GM18867 (cell line): ENCODE measurements around the gene PPIG.
"Not testable (repeated sequence)": the region's sequence is repeated elsewhere in the genome, so short reads cannot be mapped to it uniquely, and the experiment has no call there.

Experiments
- ATAC-seq: cut with Tn5 transposase; IDR thresholded peaks from one replicate; pipeline ENCODE4 v1.9.1; 2021; ENCODE audit warnings: mild to moderate bottlenecking, moderate library complexity; ENCODE audit not compliant: unreplicated experiment

The PPIG gene

DNA sequence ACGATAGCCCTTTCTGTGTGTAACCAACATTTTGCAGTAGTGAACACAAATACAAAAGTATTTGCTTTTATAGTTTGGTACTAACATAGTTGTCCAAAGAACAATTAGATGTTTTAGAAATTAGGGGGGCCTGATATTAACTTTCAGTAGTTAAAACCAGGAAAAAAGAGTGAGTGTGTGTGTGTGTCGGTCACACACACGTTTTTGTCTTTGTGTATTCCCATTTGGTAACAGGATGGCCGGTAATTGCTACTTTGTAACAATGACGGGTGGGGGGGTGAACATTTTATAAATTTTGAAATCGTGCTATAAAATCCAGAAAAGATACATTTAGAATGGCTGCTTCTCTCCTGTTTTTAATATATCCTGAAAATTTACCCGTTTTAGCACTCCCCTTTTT lies 1.5 kb downstream of the PPIG start:
- no peak for ATAC-seq

DNA sequence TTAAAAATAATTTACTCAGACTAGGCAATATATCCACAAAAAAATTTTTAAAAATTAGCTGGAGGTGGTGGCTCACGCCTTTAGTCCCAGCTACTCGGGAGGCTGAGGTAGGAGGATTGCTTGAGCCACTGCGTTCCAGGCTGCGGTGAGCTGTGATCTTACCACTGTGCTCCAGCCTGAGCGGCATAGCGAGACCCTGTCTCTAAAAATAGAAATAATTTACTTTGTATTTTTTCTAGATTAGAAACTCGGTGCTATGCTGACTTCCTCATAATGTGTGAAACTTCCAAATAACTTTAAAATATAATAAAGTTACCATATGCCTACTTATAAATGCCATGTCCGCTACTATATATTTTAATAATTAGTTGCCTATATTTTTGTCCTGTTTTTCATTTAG lies 6.7 kb downstream of the PPIG start:
- ATAC-seq: no peak

GRCh38 chr2:169596546-169596945 lies 12.4 kb downstream of the PPIG start:
- not testable (repeated sequence) for ATAC-seq

DNA sequence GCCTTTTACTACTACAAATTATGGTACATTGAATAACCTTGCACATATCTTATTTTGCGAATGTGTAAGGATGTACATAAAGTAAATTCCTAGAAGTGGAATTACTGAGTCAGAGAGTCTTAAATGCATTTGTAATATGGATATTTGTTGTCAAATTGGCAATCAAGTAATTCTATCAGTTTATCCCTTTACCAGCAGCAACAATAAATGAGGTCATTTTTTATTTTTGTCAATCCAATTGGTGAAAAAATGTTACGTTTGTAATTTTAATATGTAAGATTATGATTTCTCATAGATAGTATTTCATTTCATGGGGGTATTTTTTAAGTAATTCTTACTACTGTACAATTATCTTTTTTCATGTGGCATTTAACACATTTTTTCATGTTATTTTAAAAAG lies 14.8 kb downstream of the PPIG start:
- ATAC-seq: no peak

DNA sequence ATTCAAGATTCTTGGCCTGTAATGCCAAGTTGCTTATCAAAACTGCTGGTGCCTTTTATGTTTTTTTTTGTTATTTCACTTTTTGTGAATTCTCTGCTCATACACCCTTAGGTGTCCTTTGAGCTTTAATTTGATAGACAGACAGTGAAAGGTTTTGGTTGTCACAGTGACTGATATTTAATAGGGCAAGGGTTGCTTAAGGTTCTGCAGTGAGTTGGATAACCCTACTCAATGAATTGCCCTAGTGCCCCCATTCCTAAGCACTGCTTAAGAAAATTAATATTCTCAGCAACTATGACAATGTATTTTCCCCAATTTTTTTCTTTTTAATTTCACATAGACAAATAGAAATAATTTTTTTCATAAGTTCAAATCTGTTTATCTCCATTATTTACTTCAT lies 15.4 kb downstream of the PPIG start:
- ATAC-seq: no peak

DNA sequence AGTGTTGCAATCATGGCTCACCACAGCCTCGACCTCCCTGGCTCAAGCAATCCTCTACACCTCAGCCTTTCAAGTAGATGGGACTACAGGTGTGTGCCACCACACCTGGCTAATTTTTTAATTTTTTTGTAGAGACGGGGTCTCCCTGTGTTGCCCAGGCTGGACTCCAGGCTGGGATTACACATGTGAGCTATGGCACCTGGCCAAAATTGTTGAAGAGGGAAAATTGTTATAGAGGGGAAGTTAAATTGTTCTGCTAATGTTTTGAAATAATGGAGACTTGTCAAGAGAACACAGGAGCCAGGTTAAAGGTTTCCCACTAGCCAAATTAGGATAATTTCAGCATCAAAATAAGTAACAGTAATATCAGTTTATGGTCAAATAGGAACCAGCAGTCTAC lies 25.1 kb downstream of the PPIG start:
- no peak for ATAC-seq

DNA sequence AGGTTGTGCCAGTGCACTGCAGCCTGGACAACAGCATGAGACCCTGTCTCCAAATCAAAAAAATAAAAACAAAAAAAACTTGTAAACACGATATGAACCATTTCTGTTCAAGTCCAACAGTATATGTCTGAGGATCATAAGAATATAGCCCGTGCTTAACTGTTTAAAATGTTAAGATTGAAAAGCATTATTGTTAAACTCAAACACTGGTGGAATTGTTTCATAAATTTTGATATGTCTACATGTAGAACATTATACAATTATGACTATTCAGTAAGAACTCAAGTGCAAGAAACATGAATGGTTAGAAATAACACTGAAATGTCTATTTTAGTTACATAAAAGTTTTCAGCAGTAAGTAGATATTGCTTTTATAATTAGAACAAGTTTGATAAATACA lies 29.7 kb downstream of the PPIG start:
- ATAC-seq: no peak

DNA sequence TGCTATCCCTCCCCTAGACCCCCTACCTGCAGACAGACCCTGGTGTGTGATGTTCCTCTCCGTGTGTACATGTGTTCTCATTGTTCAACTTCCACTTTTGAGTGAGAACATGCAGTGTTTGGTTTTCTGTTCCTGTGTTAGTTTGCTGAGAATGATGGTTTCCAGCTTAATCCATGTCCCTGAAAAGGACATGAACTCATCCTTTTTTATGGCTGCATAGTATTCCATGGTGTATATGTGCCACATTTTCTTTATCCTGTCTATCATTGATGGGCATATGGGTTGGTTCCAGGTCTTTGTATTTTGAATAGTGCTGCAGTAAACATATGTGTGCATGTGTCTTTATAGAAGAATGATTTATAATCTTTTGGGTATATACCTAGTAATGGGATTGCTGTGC lies 31.8 kb downstream of the PPIG start:
- ATAC-seq: not testable (repeated sequence)

GRCh38 chr2:169619946-169620345 lies 35.8 kb downstream of the PPIG start:
- no peak for ATAC-seq

DNA sequence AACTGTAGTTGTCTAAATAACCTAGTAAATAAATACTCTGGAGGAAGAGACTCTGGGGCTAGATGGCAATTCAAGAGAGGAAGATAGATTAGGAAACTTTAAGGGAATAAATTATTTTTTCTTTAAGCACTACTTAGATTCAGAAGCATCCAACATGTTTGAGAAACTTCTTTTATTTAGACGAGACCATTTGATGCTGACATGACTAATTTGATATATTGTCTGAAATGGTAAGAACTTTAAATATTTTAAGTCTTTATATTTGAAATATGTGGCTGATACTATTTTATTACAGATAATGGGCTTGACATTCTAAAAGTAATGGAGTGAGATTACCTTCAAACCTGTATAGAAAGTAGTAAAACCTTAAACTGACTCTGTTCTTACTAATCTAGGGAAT lies 36.4 kb downstream of the PPIG start:
- ATAC-seq: no peak

GRCh38 chr2:169623235-169623634 lies 39.1 kb downstream of the PPIG start:
- ATAC-seq: no peak

DNA sequence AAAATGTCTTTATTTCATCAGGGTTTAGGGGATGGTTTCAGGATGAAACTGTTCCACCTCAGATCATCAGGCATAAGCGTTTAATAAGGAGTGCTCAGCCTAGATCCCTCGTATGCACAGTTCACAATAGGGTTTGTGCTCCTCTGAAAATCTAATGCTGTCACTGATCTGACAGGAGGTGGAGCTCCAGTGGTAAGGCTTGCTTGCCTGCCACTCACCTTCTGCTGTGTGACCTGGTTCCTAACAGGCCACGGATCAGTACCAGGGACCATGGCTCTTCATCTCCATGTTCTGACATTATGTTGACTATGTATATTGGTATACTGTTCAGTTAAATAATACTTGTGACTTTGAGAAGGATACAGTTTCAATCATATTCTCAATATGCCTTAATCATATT lies 41.6 kb downstream of the PPIG start:
- ATAC-seq: no peak

- ATAC-seq: no peak
Measured at GRCh38 chr2:169636440-169637097, 52.4 kb downstream of the PPIG start.

- no peak for ATAC-seq
Measured at GRCh38 chr2:169637620-169638019, 53.5 kb downstream of the PPIG start.

DNA sequence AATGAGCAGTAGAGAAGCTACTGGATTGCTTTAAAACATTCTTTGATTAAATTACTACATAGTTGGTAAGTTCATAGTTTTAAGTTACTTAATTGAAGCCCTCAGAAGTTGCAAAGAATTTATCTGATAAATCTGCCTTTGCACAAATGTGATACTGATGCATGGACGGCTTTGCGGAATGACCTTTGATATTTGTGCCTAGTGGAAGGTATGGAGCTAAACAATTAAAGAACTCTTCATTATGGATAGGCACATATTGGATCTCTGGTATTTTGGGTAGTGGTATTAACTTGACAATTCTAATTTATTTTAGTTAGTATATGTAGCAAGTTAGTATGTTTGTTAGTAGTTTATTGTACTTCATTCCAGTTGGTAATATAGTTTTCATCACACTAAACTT lies 56.0 kb downstream of the PPIG start:
- no peak for ATAC-seq

GRCh38 chr2:169641464-169641863 lies 57.3 kb downstream of the PPIG start:
- ATAC-seq: no peak

- ATAC-seq: no peak
Measured at GRCh38 chr2:169644173-169644572, 60.0 kb downstream of the PPIG start.

- no peak for ATAC-seq
Measured at GRCh38 chr2:169647496-169647895, 63.3 kb downstream of the PPIG start.

DNA sequence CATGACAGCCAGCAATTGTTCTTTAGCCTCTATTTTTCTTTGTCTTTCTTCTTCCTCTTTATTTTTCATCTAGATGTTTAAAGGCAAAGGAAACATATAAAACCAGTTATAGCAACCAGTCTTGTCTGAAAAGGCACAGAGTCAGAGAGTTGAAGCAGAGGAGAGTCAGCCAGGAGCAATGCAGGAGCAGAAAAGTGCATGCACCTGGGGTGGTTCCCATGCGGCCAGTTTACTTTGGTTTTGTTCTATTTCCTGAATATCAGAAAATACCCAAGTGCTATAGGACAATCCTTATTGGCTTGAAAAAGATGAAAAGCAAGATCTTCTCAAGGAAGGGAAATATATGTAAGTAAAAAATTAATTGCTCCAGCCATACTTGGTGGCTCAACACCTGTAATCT lies 65.1 kb downstream of the PPIG start:
- ATAC-seq: no peak

DNA sequence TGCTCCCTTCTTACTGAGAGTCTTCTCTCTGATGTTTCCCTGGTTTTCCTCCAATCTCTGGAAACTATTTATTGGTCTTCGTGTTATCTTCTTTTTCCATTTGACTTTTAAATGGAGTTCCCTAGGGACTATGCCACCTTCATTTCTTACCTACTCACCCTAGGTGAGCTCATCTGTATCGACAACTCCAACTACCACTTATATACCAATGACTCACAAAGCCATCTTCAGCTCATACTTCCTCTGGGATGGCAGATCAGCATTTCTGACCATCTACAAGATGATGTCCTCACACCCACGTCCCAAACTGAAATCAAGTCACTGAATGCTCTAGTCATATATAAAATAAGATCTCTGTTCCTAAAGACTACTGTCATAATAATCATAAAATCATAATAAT lies 69.5 kb downstream of the PPIG start:
- ATAC-seq: no peak

- no peak for ATAC-seq
Measured at GRCh38 chr2:169656164-169656563, 72.0 kb downstream of the PPIG start.

DNA sequence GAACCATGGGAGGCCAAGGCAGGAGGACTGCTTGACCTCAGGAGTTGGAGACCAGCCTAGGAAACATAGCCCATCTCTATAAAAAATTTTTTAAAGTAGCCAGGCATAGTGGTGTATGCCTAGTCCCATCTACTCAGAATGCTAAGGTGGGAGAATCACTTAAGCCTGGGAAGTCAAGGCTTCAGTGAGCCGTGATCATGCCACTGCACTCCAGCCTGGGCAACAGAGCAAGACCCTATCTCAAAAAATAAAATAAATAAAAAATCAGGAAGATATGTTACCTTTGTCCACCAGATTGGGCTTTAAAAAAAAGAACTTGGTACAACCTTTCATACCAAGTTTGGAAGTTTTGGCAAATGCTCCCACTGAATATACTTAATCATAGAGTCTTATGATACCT lies 74.7 kb downstream of the PPIG start:
- ATAC-seq: no peak

DNA sequence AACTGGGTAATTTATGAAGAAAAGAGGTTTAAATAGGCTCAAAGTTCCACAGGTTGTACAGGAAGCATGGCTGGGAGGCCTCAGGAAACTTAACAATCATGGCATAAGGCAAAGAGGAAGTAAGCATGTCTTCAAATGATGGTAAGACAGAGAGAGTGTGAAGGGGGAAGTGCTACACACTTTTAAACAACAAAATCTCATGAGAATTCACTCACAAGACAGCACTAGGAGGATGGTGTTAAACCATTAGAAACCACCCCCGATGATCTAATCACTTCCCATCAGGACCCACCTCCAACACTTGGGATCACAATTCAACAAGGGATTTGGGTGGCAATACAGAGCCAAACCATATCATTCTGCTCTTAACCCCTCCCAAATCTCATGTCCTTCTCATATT lies 75.2 kb downstream of the PPIG start:
- ATAC-seq: no peak
